Right ventricle myocardium inferior (tissue), 1 donor: ENCODE results near the gene AADAC. TPM values are rescaled to one million over a fixed set of nuclear protein-coding genes. Genes with fewer than 3 reads are reported as not detected.
"Not testable (repeated sequence)": the region's sequence is repeated elsewhere in the genome, so short reads cannot be mapped to it uniquely, and the experiment has no call there.

Experiments used
- ATAC-seq: fragments of 200-7000 bp; cut with Tn5 transposase; one replicate; pipeline ENCODE4 v1.9.1; 2020; ENCODE audit warnings: mild to moderate bottlenecking, moderate library complexity
- DNase-seq: peaks from one replicate; pipeline ENCODE4 v3.0.0; 2021; ENCODE audit errors: missing footprints
- intact Hi-C: fragments of 100-400 bp; cut with DNase I; formaldehyde crosslinking; loops from one replicate; pipeline ENCODE4 v1.11.0; 2022
- total RNA-seq: library from RNA; stranded (reverse); fragmentation: NEBNext Ultra II Directional; extraction: Animal tissue kit (Norgen Biotek cat#: 25700); gene quantifications from one replicate; pipeline ENCODE4 v1.2.1, GENCODE V29; 2021
- donor health status: DM: no; HTN: yes; CAD: no; lungs with severe emphysema.

The AADAC gene
- total RNA-seq, 1 donor from 2014 or later, result not detected

DNA sequence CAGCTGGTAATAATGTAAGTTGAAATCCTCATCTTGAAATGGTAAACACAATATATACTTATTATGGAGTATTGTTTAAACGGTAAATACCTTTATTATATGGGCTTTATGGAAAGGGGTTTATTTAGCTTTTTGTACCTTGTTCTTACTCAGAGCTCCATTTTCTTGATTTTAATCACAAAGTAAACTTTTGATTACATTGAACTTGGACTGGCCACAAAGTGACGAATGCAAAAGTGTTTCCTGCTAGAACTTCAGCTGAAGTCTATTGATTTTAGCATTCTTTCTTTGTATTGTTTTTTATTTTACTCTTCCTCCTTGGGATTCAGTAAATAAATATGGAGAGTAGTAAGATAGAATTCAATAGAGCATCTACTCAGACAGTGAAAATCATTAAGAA is 19.8 kb upstream of the AADAC start:
- intact Hi-C loops, result no loop called here
- ATAC-seq (no peak), DNase-seq (no peak)

GRCh38 chr3:151795276-151795675 is 18.6 kb upstream of the AADAC start:
- no peak for ATAC-seq
- DNase-seq, result no peak
- intact Hi-C loops, result no loop called here

- DNase-seq, result no peak
- intact Hi-C loops, result no loop called here
- ATAC-seq, result no peak
Observed at GRCh38 chr3:151796105-151796680, 17.7 kb upstream of the AADAC start.

GRCh38 chr3:151798466-151798865 is 15.4 kb upstream of the AADAC start:
- no peak for DNase-seq
- intact Hi-C loops, result no loop called here
- ATAC-seq, result no peak

GRCh38 chr3:151800431-151800830 is 13.5 kb upstream of the AADAC start:
- intact Hi-C loops, result no loop called here
- DNase-seq (no peak), ATAC-seq (no peak)

GRCh38 chr3:151804267-151804666 is 9.6 kb upstream of the AADAC start:
- intact Hi-C loops, result no loop called here
- no peak for ATAC-seq
- no peak for DNase-seq

DNA sequence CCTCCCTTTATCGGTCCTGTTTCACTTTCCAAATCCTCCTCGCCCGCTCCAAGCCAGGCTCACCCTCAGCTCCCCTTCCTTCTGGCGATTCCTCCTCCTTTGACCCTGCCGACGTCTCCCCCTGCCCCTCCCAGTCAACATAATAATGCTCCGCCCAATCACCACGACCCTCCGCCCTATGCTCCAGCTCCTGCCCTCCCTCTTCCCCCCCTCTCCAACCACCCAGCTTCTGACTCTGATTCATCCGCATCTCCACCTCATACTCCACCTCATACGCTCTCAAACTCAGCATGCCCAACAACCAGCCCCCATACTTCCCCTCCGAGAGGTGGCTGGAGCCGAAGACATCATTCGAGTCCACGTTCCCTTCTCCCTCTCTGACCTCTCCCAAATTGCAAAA is 7.1 kb upstream of the AADAC start:
- no peak for DNase-seq
- intact Hi-C loops, result no loop called here

GRCh38 chr3:151808926-151809325 is 5.0 kb upstream of the AADAC start:
- DNase-seq, intact Hi-C loops, ATAC-seq: not testable (repeated sequence)

More for the DNA sequence above, 7.1 kb upstream of the AADAC start:
- no peak for ATAC-seq

DNA sequence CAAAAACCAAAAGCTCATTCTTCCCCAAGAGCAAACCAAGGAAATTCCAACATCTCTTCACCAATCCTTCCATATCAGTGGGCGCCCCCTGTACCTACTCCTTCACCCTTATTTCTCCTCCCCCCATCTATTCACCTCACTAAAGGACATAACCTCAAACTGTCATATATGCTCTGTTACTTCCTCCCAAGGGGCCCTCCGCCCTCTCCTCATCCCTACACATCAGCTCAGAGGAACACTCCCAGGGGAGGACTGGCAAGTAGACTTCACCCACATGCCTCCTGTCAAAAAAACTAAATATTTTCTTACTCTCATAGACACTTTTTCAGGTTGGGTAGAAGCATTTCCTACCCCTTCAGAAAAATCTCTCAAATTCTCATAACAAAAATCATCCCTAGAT is 2.4 kb upstream of the AADAC start:
- DNase-seq (no peak), ATAC-seq (no peak)
- intact Hi-C loops, result no loop called here

DNA sequence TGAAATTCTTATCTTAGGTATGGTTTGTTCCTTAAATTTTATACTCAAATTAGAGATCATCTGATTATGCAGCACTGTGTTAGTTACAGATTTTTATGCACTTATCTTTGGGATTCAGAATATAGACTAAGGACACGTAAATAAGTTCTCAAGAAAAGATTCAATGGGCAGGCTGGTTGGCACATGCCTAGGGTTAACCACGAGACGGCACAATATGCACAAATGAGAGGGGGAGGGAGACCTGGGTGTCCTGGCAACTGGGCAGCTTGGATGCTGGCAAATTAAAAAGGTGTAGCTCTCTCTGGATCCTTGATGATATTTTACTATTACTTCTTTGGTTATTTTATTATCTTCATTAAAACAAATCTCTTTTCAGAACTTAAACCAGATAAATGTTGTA is 672 bp downstream of the AADAC start:
- intact Hi-C loops, result no loop called here
- ATAC-seq (no peak), DNase-seq (no peak)

DNA sequence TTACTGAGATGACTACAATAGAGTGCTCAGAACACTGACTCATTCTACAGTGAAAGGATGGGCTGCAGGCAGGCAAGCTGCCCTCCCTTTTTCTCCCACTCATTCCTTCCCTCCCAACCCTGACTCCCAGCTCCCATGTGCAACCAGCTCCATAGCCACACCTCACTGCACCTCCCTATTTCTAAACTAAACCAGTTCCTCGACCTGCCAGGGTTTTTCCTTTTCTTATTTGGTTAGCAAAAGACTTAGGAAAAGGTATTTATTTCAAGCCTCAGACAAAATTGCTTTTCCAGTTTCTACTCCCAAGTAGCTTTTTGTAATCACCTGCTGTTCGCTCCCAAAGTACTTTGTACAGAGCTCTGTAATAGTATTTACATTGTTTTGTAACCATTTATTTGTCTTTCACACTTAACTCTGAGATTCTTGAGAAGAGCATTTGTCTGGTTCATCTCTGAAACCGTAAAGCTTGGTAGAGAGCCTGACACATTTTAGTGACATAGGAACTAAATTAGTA is 2.2 kb downstream of the AADAC start:
- ATAC-seq (no peak), DNase-seq (no peak)
- intact Hi-C loops, result no loop called here

GRCh38 chr3:151817473-151817872 is 3.6 kb downstream of the AADAC start:
- ATAC-seq (no peak), DNase-seq (no peak)
- intact Hi-C loops, result no loop called here

- DNase-seq (no peak), ATAC-seq (no peak)
- intact Hi-C loops, result no loop called here
Observed at GRCh38 chr3:151818361-151818760, 4.4 kb downstream of the AADAC start.

DNA sequence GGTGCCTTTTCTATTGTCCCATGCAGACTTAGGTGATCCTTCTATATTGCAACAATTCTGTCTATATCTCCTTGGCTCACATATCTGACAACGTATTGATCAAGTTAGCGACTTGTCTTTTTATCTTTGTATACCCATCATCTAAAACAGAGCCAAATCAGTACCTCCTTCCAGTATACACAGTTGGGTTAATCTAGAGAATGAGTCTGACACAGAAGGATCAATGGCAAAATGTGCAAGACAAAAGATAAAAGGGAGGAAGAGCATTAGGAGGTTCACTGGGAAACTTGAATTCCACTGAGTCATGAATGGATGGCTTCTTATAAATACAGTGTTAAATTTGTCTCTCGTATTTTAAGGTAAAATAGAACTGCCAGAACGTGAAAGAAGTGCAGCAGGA is 6.0 kb downstream of the AADAC start:
- DNase-seq, result no peak
- intact Hi-C loops, result no loop called here
- no peak for ATAC-seq

- ATAC-seq (no peak), DNase-seq (no peak)
- intact Hi-C loops, result no loop called here
Observed at GRCh38 chr3:151827816-151828215, 13.9 kb downstream of the AADAC start.

DNA sequence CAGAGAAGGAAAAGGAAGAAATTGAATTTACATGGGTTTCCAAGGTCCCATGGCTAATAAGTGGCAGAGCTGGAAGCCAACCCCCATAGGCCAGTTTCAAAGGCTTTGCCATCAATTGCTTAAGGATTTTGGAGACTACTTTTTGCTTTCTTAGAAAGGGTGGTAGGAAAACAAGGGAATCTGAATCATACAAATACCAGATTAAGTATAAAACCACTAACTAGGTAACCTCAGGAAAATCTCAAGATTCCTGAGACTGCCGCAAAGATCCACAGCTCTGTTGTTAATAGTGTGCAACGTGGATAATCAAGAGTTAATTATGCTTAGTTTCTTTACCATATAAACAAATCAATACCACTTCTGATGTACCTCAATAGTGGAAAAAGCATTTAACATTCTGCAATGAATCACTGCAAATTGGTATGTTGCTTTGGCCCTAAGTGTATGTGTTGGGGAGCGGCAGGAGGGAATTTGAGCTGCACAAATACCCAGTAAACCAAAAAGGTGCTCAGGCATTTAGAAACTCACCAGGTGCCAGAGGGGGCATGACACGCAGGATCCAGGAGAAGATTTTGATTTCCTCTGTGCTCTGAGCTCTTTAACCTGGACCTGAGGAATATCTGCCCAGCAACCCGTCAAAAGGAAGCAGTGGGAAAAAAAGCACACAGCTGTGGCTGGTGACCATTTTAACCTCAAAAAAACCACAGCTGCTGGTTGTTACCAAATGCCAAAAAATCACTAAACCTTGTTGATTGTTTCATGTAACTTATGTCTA is 22.0 kb downstream of the AADAC start:
- intact Hi-C loops, result loop anchor here (5.0 kb wide), 2 partner anchors 81 to 369 kb away; no protein-coding TSS in a partner anchor
- DNase-seq, result no peak
- ATAC-seq, result no peak

GRCh38 chr3:151837057-151837456 is 23.1 kb downstream of the AADAC start:
- intact Hi-C loops, result loop anchor here (5.0 kb wide), 2 partner anchors 80 to 370 kb away; no protein-coding TSS in a partner anchor
- DNase-seq (no peak), ATAC-seq (no peak)

GRCh38 chr3:151838574-151839312 is 24.8 kb downstream of the AADAC start:
- intact Hi-C loops, result loop anchor here (5.0 kb wide), 2 partner anchors 79 to 371 kb away; no protein-coding TSS in a partner anchor
- ATAC-seq, result peak; percentile 79
- DNase-seq, result no peak

DNA sequence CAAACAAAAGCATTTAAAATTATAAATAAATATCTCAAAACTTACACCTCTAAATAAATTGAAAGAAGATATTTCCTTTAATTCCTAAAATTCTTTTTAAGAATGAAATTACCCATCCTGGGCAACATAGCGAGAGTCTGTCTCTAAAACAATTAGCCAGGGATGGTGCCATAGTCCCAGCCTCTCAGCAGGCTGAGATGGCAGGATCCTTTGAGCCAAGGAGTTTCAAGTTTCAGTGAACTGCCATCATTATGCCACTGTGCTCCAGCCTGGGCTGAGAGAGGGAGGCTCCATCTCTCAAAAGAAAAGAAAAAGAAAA is 25.4 kb downstream of the AADAC start:
- intact Hi-C loops, result loop anchor here (5.0 kb wide), 2 partner anchors 78 to 372 kb away; no protein-coding TSS in a partner anchor
- DNase-seq (no peak), ATAC-seq (no peak)

DNA sequence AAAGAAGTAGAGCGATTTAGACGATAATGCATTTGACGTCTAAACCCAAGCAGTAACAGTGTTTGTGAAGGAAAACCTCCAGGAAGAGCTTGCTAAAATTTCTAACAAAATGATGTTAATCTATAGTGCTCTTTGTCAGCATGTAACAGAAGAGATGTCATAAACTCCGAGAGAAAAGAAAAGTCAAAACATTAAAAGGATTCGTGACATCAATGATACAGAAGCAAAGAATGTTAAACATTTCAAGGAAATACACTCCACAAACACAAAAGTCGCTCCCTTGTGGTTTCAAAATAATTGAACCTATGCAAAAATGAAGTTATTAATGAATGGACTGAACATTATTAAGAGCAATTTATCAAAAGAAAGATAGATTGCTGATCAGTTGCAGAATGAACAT is 27.9 kb downstream of the AADAC start:
- intact Hi-C loops, result loop anchor here (2.0 kb wide), 1 partner anchor 403 kb away; no protein-coding TSS in a partner anchor
- no peak for ATAC-seq
- DNase-seq, result no peak
